Measurements from ENCODE around the gene SIM2. TPM values are rescaled to one million over a fixed set of nuclear protein-coding genes. Genes with fewer than 3 reads are reported as not detected.

The SIM2 gene
- total and polyA plus RNA-seq, 2 of the 13 experiments (the other 11 are each of a cell fraction or from before 2014, with no cell fraction given) = 0.36 to 0.53 TPM

DNA sequence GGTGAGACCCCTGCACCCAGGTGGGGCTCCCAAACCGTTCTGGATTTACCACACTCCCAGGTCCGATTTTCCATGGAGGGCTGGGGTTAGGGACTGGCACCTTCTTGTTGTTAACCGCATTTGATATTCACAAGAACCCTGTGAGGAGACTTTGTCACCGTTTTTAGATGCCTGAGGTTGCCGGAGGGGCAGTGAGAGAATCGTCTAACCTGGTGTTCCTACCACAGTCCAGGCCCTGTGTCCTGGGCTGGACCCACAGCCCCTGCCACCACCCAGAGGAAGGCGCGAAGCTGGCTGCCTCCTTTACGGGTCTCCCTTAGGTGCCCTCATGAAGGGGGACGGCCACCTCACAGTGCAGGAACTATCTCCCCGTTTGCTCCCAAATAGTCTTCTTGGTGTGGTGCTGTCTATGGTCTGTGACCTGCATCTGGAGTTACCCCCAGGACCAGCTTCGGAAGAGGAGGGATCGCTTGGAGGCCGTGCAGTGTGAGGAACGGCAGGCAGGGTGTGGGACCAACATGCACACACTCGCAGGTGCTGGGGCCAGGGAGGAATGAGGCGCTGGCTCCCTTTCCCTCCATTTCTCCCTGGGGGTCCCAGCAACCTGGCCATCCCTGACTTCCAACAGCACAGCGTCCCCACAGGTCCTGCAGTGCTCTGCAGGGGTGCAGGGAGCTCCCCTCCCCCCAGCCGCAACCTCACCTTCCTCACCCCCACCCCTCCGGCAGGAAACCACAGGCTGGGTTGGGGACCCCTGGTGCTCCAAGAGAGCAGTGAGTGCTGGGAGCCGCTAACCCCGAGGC lies 7.0 kb downstream of the SIM2 start:
- H3K4me3 ChIP-seq (replicated peaks in 1 of 3; ENCODE audit: insufficient read depth in 1 of 3, low read depth in 2 of 3, low read length in 3 of 3) = no peak overlapping the region
- no peak overlapping the region for H3K9ac ChIP-seq (ENCODE audit: insufficient read depth, low read depth, low read length)
- H3K79me2 ChIP-seq (ENCODE audit: insufficient read depth, low read length) = no peaks in the 10 kb centered on the region
- no TSS peak for BruUV-seq (replicated peaks)
- no peak overlapping the region for H2AFZ ChIP-seq (ENCODE audit: low read length)
- in situ Hi-C loops (cut with HindIII; ENCODE audit: extremely low pct_ligation_motif_present, low pct_unique_long_range_greater_than_20kb) = no loop called here
- DNase-seq (ENCODE audit: low spot score) (no peak), ATAC-seq (no peak), FAIRE-seq (no peak)
- intact Hi-C loops (cut with micrococcal nuclease; ENCODE audit: unreplicated experiment) = no loop called here
- POLR2A ChIA-PET = no interaction called here
- H3K27ac ChIP-seq (ENCODE audit: extremely low read length, insufficient read depth, low read length) = no peak overlapping the region
- TF ChIP-seq DNMT1 (CRISPR knock-in tag; IDR thresholded peaks at IDR 0.05) (no peak), ZNF780A (CRISPR knock-in tag; IDR thresholded peaks at IDR 0.05) (no peak), ZNF235 (CRISPR knock-in tag; IDR thresholded peaks at IDR 0.05; ENCODE audit: borderline replicate concordance) (no peak), ZNF263 (CRISPR knock-in tag; IDR thresholded peaks at IDR 0.05) (no peak), STAT5B (CRISPR knock-in tag; IDR thresholded peaks at IDR 0.05) (no peak), ZNF143 (CRISPR knock-in tag; IDR thresholded peaks at IDR 0.05) (no peak), NFIB (CRISPR knock-in tag; IDR thresholded peaks at IDR 0.05; ENCODE audit: borderline replicate concordance) (no peak), ONECUT2 (CRISPR knock-in tag; IDR thresholded peaks at IDR 0.05) (no peak), MIER2 (CRISPR knock-in tag; IDR thresholded peaks at IDR 0.05) (no peak), NR3C1 (CRISPR knock-in tag; IDR thresholded peaks at IDR 0.05) (no peak)
- TF ChIP-seq, protein P1, sequence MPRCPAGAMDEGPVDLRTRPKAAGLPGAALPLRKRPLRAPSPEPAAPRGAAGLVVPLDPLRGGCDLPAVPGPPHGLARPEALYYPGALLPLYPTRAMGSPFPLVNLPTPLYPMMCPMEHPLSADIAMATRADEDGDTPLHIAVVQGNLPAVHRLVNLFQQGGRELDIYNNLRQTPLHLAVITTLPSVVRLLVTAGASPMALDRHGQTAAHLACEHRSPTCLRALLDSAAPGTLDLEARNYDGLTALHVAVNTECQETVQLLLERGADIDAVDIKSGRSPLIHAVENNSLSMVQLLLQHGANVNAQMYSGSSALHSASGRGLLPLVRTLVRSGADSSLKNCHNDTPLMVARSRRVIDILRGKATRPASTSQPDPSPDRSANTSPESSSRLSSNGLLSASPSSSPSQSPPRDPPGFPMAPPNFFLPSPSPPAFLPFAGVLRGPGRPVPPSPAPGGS (CRISPR knock-in tag; IDR thresholded peaks at IDR 0.05) = no peak
- peaks cover 3 to 38% of the 10 kb centered on the region in 2 experiments for H3K27me3 ChIP-seq (ENCODE audit: control insufficient read depth in 1 of 2, insufficient read depth in 2 of 2, low read length in 2 of 2)
- no peak overlapping the region for H3K4me2 ChIP-seq (ENCODE audit: low read depth, low read length)
- 77% methylated on average over 17 of the region's 22 CpGs for WGBS (ENCODE audit: low lambda C conversion rate)
- no peaks in the 10 kb centered on the region for H3K9me3 ChIP-seq (ENCODE audit: low read length)
- H4K20me1 ChIP-seq (ENCODE audit: insufficient read depth, low read length) = no peaks in the 10 kb centered on the region
- no peaks in the 10 kb centered on the region for H3K36me3 ChIP-seq (replicated peaks in 1 of 2; ENCODE audit: control insufficient read depth in 1 of 2, insufficient read depth in 2 of 2, low read length in 2 of 2)
- H3K4me1 ChIP-seq (ENCODE audit: insufficient read depth, low read length) = no peaks in the 10 kb centered on the region
- CTCF ChIA-PET (ENCODE audit: low intra/inter-chr PET ratio, low total read pairs) = no interaction called here

All from HepG2 (cell line).